ENCODE measurements around the gene DPF3.

DPF3 gene

GRCh38 chr14:72754949-72755348 lies 139.0 kb downstream of the DPF3 start:
- TF ChIP-seq EGR1 (IDR thresholded peaks at IDR 0.05) (no peak), NFIC (IDR thresholded peaks at IDR 0.05) (no peak), RAD21 (IDR thresholded peaks at IDR 0.05; ENCODE audit: low read depth) (no peak), ZBTB7A (IDR thresholded peaks at IDR 0.05; ENCODE audit: low read depth) (no peak), TAF1 (IDR thresholded peaks at IDR 0.05; ENCODE audit: low read depth) (no peak), FOXM1 (IDR thresholded peaks at IDR 0.05; ENCODE audit: borderline replicate concordance, low read depth) (no peak), TEAD4 (IDR thresholded peaks at IDR 0.05) (no peak), TCF12 (IDR thresholded peaks at IDR 0.05; ENCODE audit: low read depth) (no peak), CREB1 (IDR thresholded peaks at IDR 0.05; ENCODE audit: low read depth) (no peak), CEBPB (IDR thresholded peaks at IDR 0.05) (no peak)
- TF ChIP-seq, protein P1, sequence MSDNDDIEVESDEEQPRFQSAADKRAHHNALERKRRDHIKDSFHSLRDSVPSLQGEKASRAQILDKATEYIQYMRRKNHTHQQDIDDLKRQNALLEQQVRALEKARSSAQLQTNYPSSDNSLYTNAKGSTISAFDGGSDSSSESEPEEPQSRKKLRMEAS (IDR thresholded peaks at IDR 0.05), result no peak

DNA sequence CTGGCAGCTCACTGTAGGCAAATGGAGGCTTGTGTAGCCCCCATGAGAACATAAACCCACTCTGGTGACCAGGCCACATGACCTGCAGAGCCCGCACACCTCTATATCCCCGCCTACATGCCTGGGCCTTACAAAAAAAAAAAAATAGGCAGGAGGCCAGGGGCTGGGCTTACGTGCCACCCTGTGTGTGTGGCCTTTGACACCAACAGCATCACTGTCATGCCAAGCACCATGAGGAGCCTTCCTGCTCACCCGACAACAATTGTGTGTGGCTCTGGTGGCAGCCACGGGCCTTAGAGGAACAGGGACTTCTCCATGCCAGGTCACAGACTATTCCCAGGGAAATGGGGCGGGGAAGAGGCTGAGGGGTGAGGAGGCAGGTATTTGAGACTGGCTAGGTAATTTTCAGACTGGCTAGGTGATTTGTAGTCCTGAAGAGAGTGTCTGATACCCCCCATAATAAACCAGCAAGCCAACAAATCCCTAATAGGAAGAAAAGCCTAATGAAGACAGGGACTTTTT lies 140.0 kb downstream of the DPF3 start:
- TF ChIP-seq, protein P1 (IDR thresholded peaks at IDR 0.05), result no peak
- TF ChIP-seq CEBPB (IDR thresholded peaks at IDR 0.05), result no peak
- no peak for TF ChIP-seq TAF1 (IDR thresholded peaks at IDR 0.05; ENCODE audit: low read depth)
- no peak for TF ChIP-seq NFIC (IDR thresholded peaks at IDR 0.05)
- no peak for TF ChIP-seq EGR1 (IDR thresholded peaks at IDR 0.05)
- no peak for TF ChIP-seq FOXM1 (IDR thresholded peaks at IDR 0.05; ENCODE audit: borderline replicate concordance, low read depth)
- TF ChIP-seq EP300 (IDR thresholded peaks at IDR 0.05; ENCODE audit: borderline replicate concordance), result no peak
- TF ChIP-seq, protein P2, sequence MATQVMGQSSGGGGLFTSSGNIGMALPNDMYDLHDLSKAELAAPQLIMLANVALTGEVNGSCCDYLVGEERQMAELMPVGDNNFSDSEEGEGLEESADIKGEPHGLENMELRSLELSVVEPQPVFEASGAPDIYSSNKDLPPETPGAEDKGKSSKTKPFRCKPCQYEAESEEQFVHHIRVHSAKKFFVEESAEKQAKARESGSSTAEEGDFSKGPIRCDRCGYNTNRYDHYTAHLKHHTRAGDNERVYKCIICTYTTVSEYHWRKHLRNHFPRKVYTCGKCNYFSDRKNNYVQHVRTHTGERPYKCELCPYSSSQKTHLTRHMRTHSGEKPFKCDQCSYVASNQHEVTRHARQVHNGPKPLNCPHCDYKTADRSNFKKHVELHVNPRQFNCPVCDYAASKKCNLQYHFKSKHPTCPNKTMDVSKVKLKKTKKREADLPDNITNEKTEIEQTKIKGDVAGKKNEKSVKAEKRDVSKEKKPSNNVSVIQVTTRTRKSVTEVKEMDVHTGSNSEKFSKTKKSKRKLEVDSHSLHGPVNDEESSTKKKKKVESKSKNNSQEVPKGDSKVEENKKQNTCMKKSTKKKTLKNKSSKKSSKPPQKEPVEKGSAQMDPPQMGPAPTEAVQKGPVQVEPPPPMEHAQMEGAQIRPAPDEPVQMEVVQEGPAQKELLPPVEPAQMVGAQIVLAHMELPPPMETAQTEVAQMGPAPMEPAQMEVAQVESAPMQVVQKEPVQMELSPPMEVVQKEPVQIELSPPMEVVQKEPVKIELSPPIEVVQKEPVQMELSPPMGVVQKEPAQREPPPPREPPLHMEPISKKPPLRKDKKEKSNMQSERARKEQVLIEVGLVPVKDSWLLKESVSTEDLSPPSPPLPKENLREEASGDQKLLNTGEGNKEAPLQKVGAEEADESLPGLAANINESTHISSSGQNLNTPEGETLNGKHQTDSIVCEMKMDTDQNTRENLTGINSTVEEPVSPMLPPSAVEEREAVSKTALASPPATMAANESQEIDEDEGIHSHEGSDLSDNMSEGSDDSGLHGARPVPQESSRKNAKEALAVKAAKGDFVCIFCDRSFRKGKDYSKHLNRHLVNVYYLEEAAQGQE (IDR thresholded peaks at IDR 0.05; ENCODE audit: low read depth), result no peak
- TF ChIP-seq ZBTB7A (IDR thresholded peaks at IDR 0.05; ENCODE audit: low read depth), result no peak
- no peak for TF ChIP-seq TEAD4 (IDR thresholded peaks at IDR 0.05)

- TF ChIP-seq, protein P1 (IDR thresholded peaks at IDR 0.05), result no peak
Measured at GRCh38 chr14:72753044-72753710, 140.7 kb downstream of the DPF3 start.

GRCh38 chr14:72752034-72752412 lies 141.9 kb downstream of the DPF3 start:
- TF ChIP-seq CEBPB (IDR thresholded peaks at IDR 0.05) (no peak), YY1 (IDR thresholded peaks at IDR 0.05; ENCODE audit: low read depth) (no peak), CREB1 (IDR thresholded peaks at IDR 0.05; ENCODE audit: low read depth) (no peak), TEAD4 (IDR thresholded peaks at IDR 0.05) (no peak), TCF12 (IDR thresholded peaks at IDR 0.05; ENCODE audit: low read depth) (no peak), TAF1 (IDR thresholded peaks at IDR 0.05; ENCODE audit: low read depth) (no peak), RAD21 (IDR thresholded peaks at IDR 0.05; ENCODE audit: low read depth) (no peak), FOXM1 (IDR thresholded peaks at IDR 0.05; ENCODE audit: borderline replicate concordance, low read depth) (no peak), EGR1 (IDR thresholded peaks at IDR 0.05) (no peak), EP300 (IDR thresholded peaks at IDR 0.05; ENCODE audit: borderline replicate concordance) (no peak)
- TF ChIP-seq, protein P3, sequence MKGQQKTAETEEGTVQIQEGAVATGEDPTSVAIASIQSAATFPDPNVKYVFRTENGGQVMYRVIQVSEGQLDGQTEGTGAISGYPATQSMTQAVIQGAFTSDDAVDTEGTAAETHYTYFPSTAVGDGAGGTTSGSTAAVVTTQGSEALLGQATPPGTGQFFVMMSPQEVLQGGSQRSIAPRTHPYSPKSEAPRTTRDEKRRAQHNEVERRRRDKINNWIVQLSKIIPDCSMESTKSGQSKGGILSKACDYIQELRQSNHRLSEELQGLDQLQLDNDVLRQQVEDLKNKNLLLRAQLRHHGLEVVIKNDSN (IDR thresholded peaks at IDR 0.05), result no peak
- TF ChIP-seq, protein P2 (IDR thresholded peaks at IDR 0.05; ENCODE audit: low read depth), result no peak

GRCh38 chr14:72751276-72752033 lies 142.4 kb downstream of the DPF3 start:
- TF ChIP-seq YY1 (IDR thresholded peaks at IDR 0.05; ENCODE audit: low read depth) (no peak), CREB1 (IDR thresholded peaks at IDR 0.05; ENCODE audit: low read depth) (no peak), TAF1 (IDR thresholded peaks at IDR 0.05; ENCODE audit: low read depth) (no peak), TCF12 (IDR thresholded peaks at IDR 0.05; ENCODE audit: low read depth) (no peak), EP300 (IDR thresholded peaks at IDR 0.05; ENCODE audit: borderline replicate concordance) (no peak), FOXM1 (IDR thresholded peaks at IDR 0.05; ENCODE audit: borderline replicate concordance, low read depth) (no peak), EGR1 (IDR thresholded peaks at IDR 0.05) (no peak), CEBPB (IDR thresholded peaks at IDR 0.05) (no peak), TEAD4 (IDR thresholded peaks at IDR 0.05) (no peak), NFIC (IDR thresholded peaks at IDR 0.05) (no peak), ZBTB7A (IDR thresholded peaks at IDR 0.05; ENCODE audit: low read depth) (no peak), RAD21 (IDR thresholded peaks at IDR 0.05; ENCODE audit: low read depth) (no peak)
- TF ChIP-seq, protein P2 (IDR thresholded peaks at IDR 0.05; ENCODE audit: low read depth), result no peak
- TF ChIP-seq, protein P1 (IDR thresholded peaks at IDR 0.05), result no peak
- TF ChIP-seq, protein P3 (IDR thresholded peaks at IDR 0.05), result no peak
